MM.1S (cell line): ENCODE measurements around the gene MUC5AC.

Experiments
- DNase-seq: peaks from one replicate; pipeline ENCODE4 v3.0.0-alpha.2; 2015
- H2AFZ ChIP-seq: fragments of 300-600 bp; sonication (generic); 2 replicates; pipeline ENCODE4 v1.6.0; 2016; ENCODE audit warnings: antibody characterized with exemption, low read length
- H3F3A ChIP-seq: fragments of 300-600 bp; sonication (generic); 2 replicates; pipeline ENCODE4 v1.6.1; 2016; ENCODE audit warnings: mild to moderate bottlenecking, antibody characterized with exemption, low read length, moderate library complexity, mixed read lengths; ENCODE audit not compliant: insufficient read depth
- H3K27ac ChIP-seq: fragments of 300-600 bp; sonication (generic); 2 replicates; pipeline ENCODE4 v1.5.1; 2016; ENCODE audit warnings: mild to moderate bottlenecking, low read length
- H3K27me3 ChIP-seq: fragments of 300-600 bp; sonication (generic); replicated peaks from 2 replicates; pipeline ENCODE4 v1.6.0; 2016; ENCODE audit warnings: low read length; ENCODE audit not compliant: insufficient read depth
- H3K36me3 ChIP-seq: fragments of 300-600 bp; sonication (generic); replicated peaks from 2 replicates; pipeline ENCODE4 v1.6.1; 2016; ENCODE audit warnings: mild to moderate bottlenecking, low read length, mixed read lengths; ENCODE audit not compliant: insufficient read depth
- H3K4me1 ChIP-seq: fragments of 300-600 bp; sonication (generic); 2 replicates; pipeline ENCODE4 v1.6.1; 2016; ENCODE audit warnings: low read length, mixed read lengths
- H3K4me2 ChIP-seq: fragments of 300-600 bp; sonication (generic); 2 replicates; pipeline ENCODE4 v1.6.0; 2016; ENCODE audit warnings: low read depth, low read length
- H3K4me3 ChIP-seq: fragments of 300-600 bp; sonication (generic); 2 replicates; pipeline ENCODE4 v1.5.1; 2016; ENCODE audit warnings: low read length, mixed read lengths
- H3K79me2 ChIP-seq: fragments of 300-600 bp; sonication (generic); 2 replicates; pipeline ENCODE4 v1.6.1; 2016; ENCODE audit warnings: mixed run types, low read length, mixed read lengths
- H3K9ac ChIP-seq: fragments of 300-600 bp; sonication (generic); 2 replicates; pipeline ENCODE4 v1.6.1; 2016; ENCODE audit warnings: low read length, mixed read lengths
- H3K9me2 ChIP-seq: fragments of 300-600 bp; sonication (generic); replicated peaks from 2 replicates; pipeline ENCODE4 v1.6.1; 2016; ENCODE audit warnings: mild to moderate bottlenecking, low read length, mixed read lengths; ENCODE audit not compliant: insufficient read depth
- H3K9me3 ChIP-seq: fragments of 300-600 bp; sonication (generic); replicated peaks from 2 replicates; pipeline ENCODE4 v1.6.1; 2016; ENCODE audit warnings: mild to moderate bottlenecking, low read length, mixed read lengths; ENCODE audit not compliant: insufficient read depth
- H4K20me1 ChIP-seq: fragments of 300-600 bp; sonication (generic); 2 replicates; pipeline ENCODE4 v1.6.1; 2016; ENCODE audit warnings: mild to moderate bottlenecking, low read length, moderate library complexity, mixed read lengths; ENCODE audit not compliant: insufficient read depth
- CTCF ChIP-seq: fragments of 300-600 bp; sonication (generic); IDR thresholded peaks from 2 replicates; pipeline ENCODE4 v1.5.1; 2016; ENCODE audit warnings: antibody characterized with exemption, low read length, mixed read lengths
- EZH2 ChIP-seq: fragments of 300-600 bp; sonication (generic); optimal IDR thresholded peaks from 2 replicates; pipeline ENCODE3; 2017; ENCODE audit warnings: low read depth, mild to moderate bottlenecking, antibody characterized with exemption, low read length, mixed read lengths
- EZH2phosphoT487 ChIP-seq: fragments of 300-600 bp; sonication (generic); IDR thresholded peaks from 2 replicates; pipeline ENCODE4 v1.6.1; 2018; ENCODE audit warnings: antibody characterized with exemption, low read length

Gene MUC5AC

GRCh38 chr11:1126491-1126926, 31.2 kb upstream of the MUC5AC start:
- H3K27me3 ChIP-seq: peaks cover 80% of the 10 kb centered on the region
- H3K79me2 ChIP-seq: no peaks in the 10 kb centered on the region

GRCh38 chr11:1126935-1127663, 30.7 kb upstream of the MUC5AC start:
- TF ChIP-seq CTCF: no peak
- Histone ChIP-seq H3K27ac (no peak overlapping the region), H3K27me3 (peaks cover 80% of the 10 kb centered on the region), H3K4me3 (no peak overlapping the region), H3K9me3 (no peaks in the 10 kb centered on the region), H3K36me3 (no peaks in the 10 kb centered on the region), H3K79me2 (no peaks in the 10 kb centered on the region), H3F3A (no peaks in the 10 kb centered on the region), H3K4me2 (no peak overlapping the region), H3K9me2 (no peaks in the 10 kb centered on the region), H3K4me1 (no peaks in the 10 kb centered on the region), H3K9ac (no peak overlapping the region), H2AFZ (no peak overlapping the region), H4K20me1 (no peaks in the 10 kb centered on the region)
- no peak for DNase-seq

More at GRCh38 chr11:1126491-1126926, 31.2 kb upstream of the MUC5AC start:
- Histone ChIP-seq H3K4me1 (no peaks in the 10 kb centered on the region), H3K9me2 (no peaks in the 10 kb centered on the region), H3K36me3 (no peaks in the 10 kb centered on the region), H4K20me1 (no peaks in the 10 kb centered on the region), H3K9ac (no peak overlapping the region), H3K27ac (no peak overlapping the region), H2AFZ (no peak overlapping the region), H3F3A (no peaks in the 10 kb centered on the region), H3K9me3 (no peaks in the 10 kb centered on the region), H3K4me3 (no peak overlapping the region), H3K4me2 (no peak overlapping the region)
- TF ChIP-seq CTCF (no peak), EZH2phosphoT487 (no peak), EZH2 (no peak)
- DNase-seq: no peak

GRCh38 chr11:1127664-1128162, 30.0 kb upstream of the MUC5AC start:
- H3K79me2 ChIP-seq: no peaks in the 10 kb centered on the region
- no peak overlapping the region for H3K27ac ChIP-seq
- H3K4me2 ChIP-seq: no peak overlapping the region
- no peaks in the 10 kb centered on the region for H3K9me3 ChIP-seq
- no peaks in the 10 kb centered on the region for H3K36me3 ChIP-seq
- H3F3A ChIP-seq: no peaks in the 10 kb centered on the region
- TF ChIP-seq EZH2phosphoT487 (no peak), EZH2 (no peak), CTCF (no peak)
- no peaks in the 10 kb centered on the region for H3K4me1 ChIP-seq
- no peak overlapping the region for H3K9ac ChIP-seq
- no peaks in the 10 kb centered on the region for H3K9me2 ChIP-seq
- H4K20me1 ChIP-seq: no peaks in the 10 kb centered on the region
- no peak for DNase-seq
- H2AFZ ChIP-seq: no peak overlapping the region
- H3K27me3 ChIP-seq: peaks cover 77% of the 10 kb centered on the region
- no peak overlapping the region for H3K4me3 ChIP-seq
